ENCODE results near the gene TMEM184C.

TMEM184C gene

GRCh38 chr4:147696866-147697265, 79.7 kb downstream of the TMEM184C start (continued):
- TF ChIP-seq PATZ1 (CRISPR knock-in tag; IDR thresholded peaks at IDR 0.05; ENCODE audit: borderline replicate concordance) (no peak), ZFP30 (CRISPR knock-in tag; IDR thresholded peaks at IDR 0.05) (no peak), TSHZ2 (CRISPR knock-in tag; IDR thresholded peaks at IDR 0.05) (no peak), GLIS3 (CRISPR knock-in tag; IDR thresholded peaks at IDR 0.05) (no peak), ARNTL (CRISPR knock-in tag; IDR thresholded peaks at IDR 0.05; ENCODE audit: borderline replicate concordance, low read depth) (no peak), ISL1 (CRISPR knock-in tag; IDR thresholded peaks at IDR 0.05) (no peak)

- no peak for TF ChIP-seq ZNF8 (CRISPR knock-in tag; IDR thresholded peaks at IDR 0.05)
- no peak for TF ChIP-seq CREB5 (CRISPR knock-in tag; IDR thresholded peaks at IDR 0.05; ENCODE audit: low read depth)
- no peak for TF ChIP-seq CSRNP3 (CRISPR knock-in tag; IDR thresholded peaks at IDR 0.05)
- no peak for TF ChIP-seq TOX (CRISPR knock-in tag; IDR thresholded peaks at IDR 0.05; ENCODE audit: borderline replicate concordance)
- no peak for TF ChIP-seq ZFP30 (CRISPR knock-in tag; IDR thresholded peaks at IDR 0.05)
- no peak for TF ChIP-seq ZNF565 (CRISPR knock-in tag; conservative IDR thresholded peaks at IDR 0.05; ENCODE audit: low read depth)
- TF ChIP-seq ISL1 (CRISPR knock-in tag; IDR thresholded peaks at IDR 0.05) = no peak
- TF ChIP-seq PATZ1 (CRISPR knock-in tag; IDR thresholded peaks at IDR 0.05; ENCODE audit: borderline replicate concordance) = no peak
- TF ChIP-seq ESRRG (CRISPR knock-in tag; IDR thresholded peaks at IDR 0.05) = no peak
- no peak for TF ChIP-seq PPARA (CRISPR knock-in tag; IDR thresholded peaks at IDR 0.05; ENCODE audit: borderline replicate concordance)
- TF ChIP-seq TSHZ2 (CRISPR knock-in tag; IDR thresholded peaks at IDR 0.05) = no peak
- no peak for TF ChIP-seq CSDC2 (CRISPR knock-in tag; IDR thresholded peaks at IDR 0.05)
- no peak for TF ChIP-seq BACH2 (CRISPR knock-in tag; IDR thresholded peaks at IDR 0.05; ENCODE audit: borderline replicate concordance)
- TF ChIP-seq OSR1 (CRISPR knock-in tag; IDR thresholded peaks at IDR 0.05) = no peak
- TF ChIP-seq GLIS3 (CRISPR knock-in tag; IDR thresholded peaks at IDR 0.05) = no peak
- ATAC-seq = no peak
These were observed 87.6 kb downstream of the TMEM184C start for GRCh38 chr4:147704846-147705245.
